OCI-M2 (cell line): Measurements from ENCODE around the gene CATSPER3.

Experiments
- DNase-seq: peaks from one replicate; lab custom pipeline; 2025; ENCODE audit not compliant: unreplicated experiment; lab: John Stamatoyannopoulos, UW

Gene CATSPER3

GRCh38 chr5:135059000-135059923 lies 91.6 kb downstream of the CATSPER3 start:
- DNase-seq: no peak

- no peak for DNase-seq
Measured at GRCh38 chr5:135060021-135060420, 92.3 kb downstream of the CATSPER3 start.

- DNase-seq: no peak
Measured at GRCh38 chr5:135061001-135061400, 93.3 kb downstream of the CATSPER3 start.
